CD4-positive, alpha-beta T cell (primary cell): Measurements from ENCODE around the gene CTIF. TPM values are rescaled to one million over a fixed set of nuclear protein-coding genes. Genes with fewer than 3 reads are reported as not detected.

Experiments
- ATAC-seq: fragments of 200-7000 bp; cut with Tn5 transposase; one replicate; pipeline ENCODE4 v1.10.0; 2022; ENCODE audit warnings: mild to moderate bottlenecking; ENCODE audit not compliant: poor library complexity
- CTCF ChIA-PET: fragments of 350-600 bp; sonication (Branson Sonifier 250); formaldehyde crosslinking; loops from one replicate; lab custom pipeline; 2021; ENCODE audit warnings: antibody characterized with exemption, inconsistent platforms; lab: Charles Lee
- POLR2A ChIA-PET: fragments of 350-600 bp; sonication (Branson Sonifier 250); formaldehyde crosslinking; loops from one replicate; lab custom pipeline; 2021; ENCODE audit warnings: antibody characterized with exemption, inconsistent platforms; lab: Charles Lee
- DNase-seq, 14 experiments: peaks; one replicate each; pipeline ENCODE4 v3.0.0-alpha.2; 2013 to 2020; ENCODE audit warnings: mixed read lengths in 2 of 14
- H3K27ac ChIP-seq, 2 donors: one replicate each; pipeline versions ENCODE4 v1.5.1 to v1.7.0; 2013; ENCODE audit warnings: low read length in 2 of 2, low read depth in 1 of 2, mild to moderate bottlenecking in 1 of 2
- H3K27me3 ChIP-seq, 2 experiments: 1 replicate in 1 of 2; 2 replicates in 1 of 2; pipeline versions ENCODE4 v1.6.1 to v1.7.0; 2013; ENCODE audit warnings: low read length in 2 of 2, control low read depth in 1 of 2, mild to moderate bottlenecking in 1 of 2, moderate library complexity in 1 of 2; ENCODE audit not compliant: insufficient read depth in 2 of 2, control insufficient read depth in 1 of 2
- H3K36me3 ChIP-seq: one replicate; pipeline ENCODE4 v1.6.1; 2013; ENCODE audit warnings: low read length, control low read depth; ENCODE audit not compliant: insufficient read depth
- H3K4me1 ChIP-seq: one replicate; pipeline ENCODE4 v1.6.1; 2013; ENCODE audit warnings: low read length, control low read depth; ENCODE audit not compliant: insufficient read depth
- H3K4me3 ChIP-seq: one replicate; pipeline ENCODE4 v1.5.1; 2013; ENCODE audit warnings: mild to moderate bottlenecking, low read length, moderate library complexity
- H3K9me3 ChIP-seq, 2 experiments: 1 replicate in 1 of 2; 2 replicates in 1 of 2; pipeline versions ENCODE4 v1.6.1 to v1.7.0; 2013; ENCODE audit warnings: low read length in 2 of 2, mild to moderate bottlenecking in 2 of 2, control low read depth in 1 of 2, moderate library complexity in 1 of 2; ENCODE audit not compliant: control insufficient read depth in 1 of 2, insufficient read depth in 1 of 2
- H3K27ac Mint-ChIP-seq: one replicate; pipeline ENCODE4 v1.8.0; 2020; ENCODE audit warnings: mixed read lengths
- H3K27me3 Mint-ChIP-seq: one replicate; pipeline ENCODE4 v1.8.0; 2021; ENCODE audit warnings: mixed read lengths
- H3K36me3 Mint-ChIP-seq: one replicate; pipeline ENCODE4 v1.8.0; 2021; ENCODE audit warnings: low read depth, mixed read lengths
- H3K4me1 Mint-ChIP-seq: one replicate; pipeline ENCODE4 v1.8.0; 2021; ENCODE audit warnings: low read depth, mixed read lengths
- H3K4me3 Mint-ChIP-seq: one replicate; pipeline ENCODE4 v1.8.0; 2020; ENCODE audit warnings: mild to moderate bottlenecking, mixed read lengths
- H3K9me3 Mint-ChIP-seq: one replicate; pipeline ENCODE4 v1.8.0; 2020; ENCODE audit warnings: mixed read lengths
- CTCF ChIP-seq: fragments of 200-600 bp; IDR thresholded peaks from one replicate; pipeline ENCODE4 v1.8.0; 2022; ENCODE audit warnings: antibody characterized with exemption, mild to moderate bottlenecking
- intact Hi-C, 2 experiments: fragments of 100-400 bp; cut with DNase I in 1 of 2; cut with micrococcal nuclease in 1 of 2; formaldehyde crosslinking; loops; one replicate each; pipeline versions ENCODE4 v1.15.1 to v1.9.0; 2023 to 2025; cut with DNase I, micrococcal nuclease
- total RNA-seq, 174 experiments: library from RNA in 2 of 174; stranded (reverse) in 2 of 174; gene quantifications; one replicate each; pipeline ENCODE4 v1.2.3 and lab custom pipeline; 2021 to 2026

CTIF gene
- total RNA-seq, 2 experiments from 2014 or later: 1.1 to 2.9 TPM

- intact Hi-C loops: loop anchor here (5.0 to 10.0 kb wide), 8 partner anchors 99 to 1679 kb away; partner anchors contain the start of gene CFAP53 (in 1 of the 2)
- TF ChIP-seq CTCF: no peak
- H3K4me1 ChIP-seq: peaks cover 9% of the 10 kb centered on the region
- ATAC-seq (no peak), DNase-seq (no peak)
- no peak overlapping the region for H3K27ac ChIP-seq
- no peaks in the 10 kb centered on the region for H3K36me3 ChIP-seq
- no peaks in the 10 kb centered on the region for H3K4me1 Mint-ChIP-seq
- H3K4me3 Mint-ChIP-seq: no peak overlapping the region
- no peaks in the 10 kb centered on the region for H3K27me3 ChIP-seq
- H3K27me3 Mint-ChIP-seq: no peaks in the 10 kb centered on the region
- no peaks in the 10 kb centered on the region for H3K36me3 Mint-ChIP-seq
- H3K9me3 Mint-ChIP-seq: no peaks in the 10 kb centered on the region
- POLR2A ChIA-PET: no interaction called here
- H3K27ac Mint-ChIP-seq: no peak overlapping the region
- no peaks in the 10 kb centered on the region for H3K9me3 ChIP-seq
- CTCF ChIA-PET: no interaction called here
- no peak overlapping the region for H3K4me3 ChIP-seq
These were observed 139.6 kb downstream of the CTIF start for GRCh38 chr18:48678237-48679115.

GRCh38 chr18:48679236-48679635 lies 140.4 kb downstream of the CTIF start:
- intact Hi-C loops: loop anchor here (5.0 to 10.0 kb wide), 8 partner anchors 98 to 1678 kb away; partner anchors contain the start of gene CFAP53 (in 1 of the 2)
- ChIA-PET CTCF (no interaction called here), POLR2A (no interaction called here)
- peaks cover 9% of the 10 kb centered on the region for H3K4me1 ChIP-seq
- no peak for ATAC-seq
- no peaks in the 10 kb centered on the region for H3K9me3 ChIP-seq
- no peaks in the 10 kb centered on the region for H3K36me3 ChIP-seq
- H3K4me1 Mint-ChIP-seq: no peaks in the 10 kb centered on the region
- H3K27ac Mint-ChIP-seq: no peak overlapping the region
- no peak for TF ChIP-seq CTCF
- no peak overlapping the region for H3K4me3 Mint-ChIP-seq
- no peaks in the 10 kb centered on the region for H3K27me3 Mint-ChIP-seq
- H3K36me3 Mint-ChIP-seq: no peaks in the 10 kb centered on the region
- no peaks in the 10 kb centered on the region for H3K9me3 Mint-ChIP-seq
- no peak for DNase-seq
- no peaks in the 10 kb centered on the region for H3K27me3 ChIP-seq
- no peak overlapping the region for H3K4me3 ChIP-seq
- H3K27ac ChIP-seq: no peak overlapping the region

- Histone ChIP-seq H3K9me3 (no peaks in the 10 kb centered on the region), H3K4me1 (peaks cover under 1% of the 10 kb centered on the region), H3K27me3 (no peaks in the 10 kb centered on the region), H3K27ac (no peak overlapping the region), H3K4me3 (no peak overlapping the region), H3K36me3 (no peaks in the 10 kb centered on the region)
- H3K4me1 Mint-ChIP-seq: no peaks in the 10 kb centered on the region
- CTCF ChIA-PET: no interaction called here
- H3K9me3 Mint-ChIP-seq: no peaks in the 10 kb centered on the region
- ATAC-seq (no peak), DNase-seq (no peak)
- no peaks in the 10 kb centered on the region for H3K27me3 Mint-ChIP-seq
- TF ChIP-seq CTCF: no peak
- H3K4me3 Mint-ChIP-seq: no peak overlapping the region
- no peak overlapping the region for H3K27ac Mint-ChIP-seq
- no peaks in the 10 kb centered on the region for H3K36me3 Mint-ChIP-seq
- intact Hi-C loops: no loop called here
- POLR2A ChIA-PET: no interaction called here
These were observed 141.8 kb downstream of the CTIF start for GRCh38 chr18:48680339-48681250.
